Vagina (tissue), 2 donors: Measurements from ENCODE around the gene SPON1. TPM values are rescaled to one million over a fixed set of nuclear protein-coding genes. Genes with fewer than 3 reads are reported as not detected.

ENCODE experiments used
- DNase-seq, 2 donors: peaks; one replicate each; pipeline ENCODE4 v3.0.0-alpha.2; 2017; ENCODE audit errors: extremely low spot score in 2 of 2
- H3K27ac ChIP-seq: fragments of 200-600 bp; sonication (generic); one replicate; pipeline ENCODE4 v1.5.1; 2019
- H3K27me3 ChIP-seq: fragments of 200-600 bp; sonication (generic); one replicate; pipeline ENCODE4 v1.5.1; 2019
- H3K36me3 ChIP-seq, 2 donors: fragments of 200-600 bp; sonication (generic); one replicate each; pipeline ENCODE4 v1.5.1; 2017 to 2019
- H3K4me1 ChIP-seq: fragments of 200-600 bp; sonication (generic); one replicate; pipeline ENCODE4 v1.5.1; 2019
- H3K4me3 ChIP-seq, 2 donors: fragments of 200-600 bp; sonication (generic); 1 replicate in 1 of 2; 2 replicates in 1 of 2; pipeline ENCODE4 v1.5.1; 2016 to 2019
- H3K9me3 ChIP-seq: fragments of 200-600 bp; sonication (generic); one replicate; pipeline ENCODE4 v1.5.1; 2019
- CTCF ChIP-seq, 3 experiments: fragments of 450-650 bp in 2 of 3; fragments of 200-600 bp in 1 of 3; sonication (generic) in 1 of 3; IDR thresholded peaks; one replicate each; pipeline ENCODE4 v1.5.1; 2017 to 2019; ENCODE audit warnings: antibody characterized with exemption in 3 of 3, mild to moderate bottlenecking in 2 of 3, moderate library complexity in 2 of 3
- POLR2A ChIP-seq, 2 donors: fragments of 450-650 bp; IDR thresholded peaks; one replicate each; pipeline ENCODE4 v1.6.1; 2017; ENCODE audit warnings: antibody characterized with exemption in 2 of 2, mild to moderate bottlenecking in 2 of 2, moderate library complexity in 2 of 2
- POLR2AphosphoS5 ChIP-seq, 2 donors: sonication (generic); formaldehyde crosslinking; IDR thresholded peaks; one replicate each; pipeline ENCODE4 v1.9.0; 2017; ENCODE audit warnings: antibody characterized with exemption in 2 of 2, mild to moderate bottlenecking in 2 of 2, low read depth in 1 of 2; ENCODE audit not compliant: insufficient read depth in 1 of 2
- intact Hi-C: fragments of 100-400 bp; cut with DNase I; formaldehyde crosslinking; loops from one replicate; pipeline ENCODE4 v1.15.1; 2023
- total RNA-seq: library from RNA; depleted of rRNA; stranded (reverse); fragments of >200 nt; gene quantifications from one replicate; pipeline ENCODE4 v1.2.3, GENCODE V29; 2016

Gene SPON1
- total RNA-seq, 1 donor from 2014 or later: 31.7 TPM

GRCh38 chr11:13964771-13965074 is 2.2 kb downstream of the SPON1 start:
- no peak for TF ChIP-seq POLR2A (IDR thresholded peaks at IDR 0.05)
- no peak for TF ChIP-seq CTCF (IDR thresholded peaks at IDR 0.05)
- Histone ChIP-seq H3K27me3 (peaks cover 4% of the 10 kb centered on the region), H3K36me3 (no peaks in the 10 kb centered on the region), H3K4me1 (peaks cover 29% of the 10 kb centered on the region), H3K27ac (peak overlapping the region; percentile 76), H3K4me3 (peak overlapping the region; percentile 52 to 57), H3K9me3 (no peaks in the 10 kb centered on the region)
- intact Hi-C loops: no loop called here
- DNase-seq: peak in 1 of 2 donors; percentile 62

- Histone ChIP-seq H3K4me3 (peak overlapping the region in 1 of 2 donors; percentile 52), H3K27me3 (peaks cover 4% of the 10 kb centered on the region), H3K27ac (no peak overlapping the region), H3K9me3 (no peaks in the 10 kb centered on the region), H3K36me3 (no peaks in the 10 kb centered on the region), H3K4me1 (peaks cover 29% of the 10 kb centered on the region)
- TF ChIP-seq POLR2AphosphoS5 (IDR thresholded peaks at IDR 0.05; ENCODE audit: insufficient read depth in 1 of 2, low read depth in 1 of 2) (no peak), POLR2A (IDR thresholded peaks at IDR 0.05) (no peak), CTCF (IDR thresholded peaks at IDR 0.05) (no peak)
- intact Hi-C loops: no loop called here
- DNase-seq: peak in 1 of 2 donors; percentile 86
These were observed 2.8 kb downstream of the SPON1 start for GRCh38 chr11:13965337-13965736.

GRCh38 chr11:13966013-13966412 is 3.5 kb downstream of the SPON1 start:
- H3K27ac ChIP-seq: no peak overlapping the region
- intact Hi-C loops: no loop called here
- H3K36me3 ChIP-seq: no peaks in the 10 kb centered on the region
- DNase-seq: no peak
- H3K27me3 ChIP-seq: peaks cover 1% of the 10 kb centered on the region
- H3K4me3 ChIP-seq: no peak overlapping the region
- peaks cover 30% of the 10 kb centered on the region for H3K4me1 ChIP-seq
- TF ChIP-seq POLR2A (IDR thresholded peaks at IDR 0.05) (no peak), CTCF (IDR thresholded peaks at IDR 0.05) (no peak)
- H3K9me3 ChIP-seq: no peaks in the 10 kb centered on the region

GRCh38 chr11:13966486-13966885 is 4.0 kb downstream of the SPON1 start:
- Histone ChIP-seq H3K4me3 (no peak overlapping the region), H3K4me1 (peaks cover 35% of the 10 kb centered on the region), H3K9me3 (no peaks in the 10 kb centered on the region), H3K27me3 (no peaks in the 10 kb centered on the region), H3K36me3 (no peaks in the 10 kb centered on the region), H3K27ac (no peak overlapping the region)
- intact Hi-C loops: no loop called here
- peak in 1 of 2 donors; percentile 64 for DNase-seq
- TF ChIP-seq CTCF (IDR thresholded peaks at IDR 0.05) (no peak), POLR2AphosphoS5 (IDR thresholded peaks at IDR 0.05; ENCODE audit: insufficient read depth in 1 of 2, low read depth in 1 of 2) (no peak), POLR2A (IDR thresholded peaks at IDR 0.05) (no peak)

GRCh38 chr11:13970986-13971385 is 8.5 kb downstream of the SPON1 start:
- peaks cover 13% of the 10 kb centered on the region for H3K4me1 ChIP-seq
- no peak overlapping the region for H3K27ac ChIP-seq
- H3K4me3 ChIP-seq: no peak overlapping the region
- no peak for DNase-seq
- no peaks in the 10 kb centered on the region for H3K9me3 ChIP-seq
- no peaks in the 10 kb centered on the region for H3K27me3 ChIP-seq
- intact Hi-C loops: no loop called here
- no peaks in the 10 kb centered on the region for H3K36me3 ChIP-seq
- TF ChIP-seq POLR2A (IDR thresholded peaks at IDR 0.05) (no peak), POLR2AphosphoS5 (IDR thresholded peaks at IDR 0.05; ENCODE audit: insufficient read depth in 1 of 2, low read depth in 1 of 2) (no peak), CTCF (IDR thresholded peaks at IDR 0.05) (no peak)
